Dermis blood vessel endothelial cell (primary cell): ENCODE results near the gene TOP2B. TPM values are rescaled to one million over a fixed set of nuclear protein-coding genes. Genes with fewer than 3 reads are reported as not detected.
A peak's percentile ranks its signal among the peaks of the same experiment; 100 is the strongest.

Experiments
- DNase-seq: peaks from one replicate; pipeline ENCODE4 v3.0.0; 2010
- total RNA-seq: library from RNA; depleted of rRNA; stranded (reverse); fragments of >200 nt; gene quantifications from 2 replicates; pipeline ENCODE4 v1.2.3, GENCODE V29; 2014

TOP2B gene
- total RNA-seq, 1 donor from 2014 or later: 95.5 TPM

GRCh38 chr3:25665315-25666280 is 891 bp upstream of the TOP2B start:
- no peak for DNase-seq

DNA sequence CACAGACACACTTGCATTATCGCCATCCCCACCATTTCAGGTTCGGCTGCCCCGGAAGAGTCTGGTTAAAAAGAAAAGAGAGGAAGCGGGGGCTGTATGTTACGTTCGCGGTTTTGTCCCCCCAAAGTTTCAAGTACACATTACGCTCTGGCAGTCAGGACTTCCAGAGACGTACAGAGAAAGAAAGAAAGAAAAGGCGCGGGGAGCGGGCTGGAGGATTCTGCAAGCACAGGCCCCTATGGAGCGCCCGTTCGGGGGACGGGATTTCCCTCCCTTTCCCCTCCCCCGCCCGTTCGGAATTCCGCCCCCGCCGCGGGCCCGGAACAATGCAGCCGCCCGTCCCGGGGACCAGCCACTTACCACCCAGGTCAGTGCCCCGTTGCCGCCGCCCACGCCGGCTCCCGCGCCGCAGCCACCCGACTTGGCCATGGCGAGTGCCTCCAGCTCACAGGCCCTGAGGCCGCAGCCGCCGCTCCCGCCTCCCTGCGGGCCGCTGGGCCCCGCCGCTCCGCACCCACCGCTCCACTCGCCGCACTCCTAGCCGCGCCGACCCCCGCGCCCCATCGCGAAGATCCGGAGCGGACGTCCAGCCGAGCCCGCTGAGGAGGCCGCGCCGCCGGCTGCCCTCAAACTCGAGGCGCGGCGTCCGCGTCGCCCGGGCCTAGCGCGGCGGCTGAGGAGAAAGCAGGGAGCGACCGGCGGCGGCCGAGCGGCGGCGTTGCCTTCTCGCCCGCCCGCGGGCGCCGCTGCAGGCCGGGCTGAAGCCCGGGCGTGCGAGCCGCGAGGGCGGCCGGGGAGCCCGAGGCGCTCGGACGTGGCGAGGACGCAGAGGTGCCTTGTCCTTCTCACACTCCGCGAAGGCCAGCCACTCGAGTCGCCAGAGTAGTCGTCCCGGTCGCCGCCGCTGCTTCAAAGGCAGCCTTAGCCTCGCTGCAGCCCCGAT is 567 bp downstream of the TOP2B start:
- DNase-seq: peak; percentile 70

GRCh38 chr3:25663347-25663868 is 1.3 kb downstream of the TOP2B start:
- DNase-seq: peak; percentile 40

GRCh38 chr3:25662736-25663320 is 1.9 kb downstream of the TOP2B start:
- DNase-seq: peak; percentile 8

- peak; percentile 17 for DNase-seq
Observed at GRCh38 chr3:25661694-25662437, 2.8 kb downstream of the TOP2B start.

- DNase-seq: no peak
Observed at GRCh38 chr3:25658836-25659235, 5.9 kb downstream of the TOP2B start.

DNA sequence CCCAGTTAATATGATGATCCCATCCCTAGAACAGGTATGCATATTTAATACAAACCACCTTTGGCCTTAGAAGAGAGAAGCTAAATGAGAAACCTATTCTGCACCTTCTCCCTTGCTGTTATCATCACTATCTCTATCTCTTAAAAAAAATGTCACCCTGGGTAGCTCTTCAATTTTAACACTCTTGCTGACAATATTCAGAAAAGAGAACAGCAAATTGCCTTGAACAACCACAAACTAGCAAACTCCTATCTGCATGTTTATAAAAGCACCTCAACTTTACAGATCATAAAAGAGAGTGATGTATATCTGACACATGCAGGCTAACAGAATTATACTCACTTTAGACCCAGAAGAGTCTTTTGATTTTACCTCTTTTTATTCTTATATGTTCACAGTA is 7.4 kb downstream of the TOP2B start:
- DNase-seq: no peak

DNA sequence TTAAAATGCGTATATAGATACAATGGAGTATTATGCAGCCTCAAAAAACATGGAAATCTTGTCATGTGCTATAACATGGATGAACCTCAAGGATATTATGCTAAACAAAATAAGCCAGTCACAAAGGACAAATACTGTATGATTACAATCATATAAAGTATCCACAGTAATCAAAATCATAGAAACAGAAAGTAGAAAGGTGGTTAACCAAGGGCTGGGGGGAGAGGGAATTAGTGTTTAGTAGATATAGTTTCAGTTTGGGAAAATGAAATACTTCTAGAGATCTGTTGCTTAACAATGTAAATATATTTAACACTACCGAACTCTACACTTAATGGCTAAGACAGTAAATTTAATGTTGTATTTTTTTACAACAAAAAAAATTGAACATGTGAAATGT is 9.0 kb downstream of the TOP2B start:
- DNase-seq: no peak

- DNase-seq: no peak
Observed at GRCh38 chr3:25654576-25654975, 10.1 kb downstream of the TOP2B start.

GRCh38 chr3:25653322-25653721 is 11.4 kb downstream of the TOP2B start:
- DNase-seq: no peak

DNA sequence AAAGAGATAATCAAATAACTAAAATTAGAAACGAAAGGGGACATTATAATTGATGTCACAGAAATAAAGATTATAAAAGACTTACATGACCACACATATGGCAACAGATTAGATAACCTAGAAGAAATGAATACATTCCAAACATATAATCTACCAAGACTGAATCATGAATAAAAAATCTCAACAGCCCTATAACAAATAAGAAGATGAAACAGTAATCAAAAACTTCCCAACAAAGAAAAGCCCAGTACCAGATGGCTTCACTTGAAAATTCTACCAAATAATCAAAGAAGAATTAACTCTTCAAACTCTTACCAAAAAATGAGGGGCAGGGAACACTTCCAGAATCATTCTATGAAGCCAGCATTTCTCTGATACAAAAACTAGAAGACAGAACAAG is 11.8 kb downstream of the TOP2B start:
- no peak for DNase-seq

GRCh38 chr3:25648925-25649830 is 15.5 kb downstream of the TOP2B start:
- DNase-seq: no peak

DNA sequence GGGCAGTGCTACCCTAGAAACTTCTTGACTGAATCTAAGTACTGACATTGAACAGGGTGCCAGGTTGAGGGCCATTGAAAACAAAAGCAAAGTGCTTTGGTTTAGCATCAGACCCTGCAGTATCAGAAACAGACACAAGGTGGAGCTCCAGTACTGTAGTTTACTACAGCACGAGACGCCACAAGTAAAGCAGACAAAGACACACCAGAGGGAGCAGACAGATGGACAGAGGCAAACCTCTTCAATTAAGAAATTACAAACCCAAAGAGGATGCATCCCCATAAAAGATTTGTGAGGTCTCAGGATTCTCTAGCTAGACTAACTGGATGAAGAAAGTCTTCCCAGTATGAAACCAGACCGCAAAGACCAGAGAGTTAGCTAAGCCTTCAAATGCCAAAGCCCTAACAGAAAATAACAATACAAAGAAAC is 16.6 kb downstream of the TOP2B start:
- DNase-seq: peak; percentile 90

GRCh38 chr3:25635038-25635437 is 29.7 kb downstream of the TOP2B start:
- DNase-seq: no peak

DNA sequence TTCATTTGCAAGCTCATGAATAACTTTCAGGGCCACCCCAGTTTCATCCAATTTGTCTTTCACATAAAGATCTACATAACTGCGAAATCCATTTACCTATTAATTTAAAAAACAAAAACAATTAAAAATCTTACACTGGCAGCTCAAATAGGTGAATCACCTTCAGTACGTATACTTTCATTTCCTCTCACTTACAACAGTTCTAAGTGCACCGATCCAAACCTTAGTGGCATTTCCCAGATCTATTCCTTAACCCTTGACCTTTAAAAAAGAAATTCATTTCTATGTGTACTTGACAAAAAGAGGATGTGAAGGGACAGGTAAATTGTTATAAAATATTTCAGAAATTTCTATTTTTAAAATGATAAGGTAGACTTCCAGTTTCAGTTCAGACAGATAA is 30.8 kb downstream of the TOP2B start:
- no peak for DNase-seq

- no peak for DNase-seq
Observed at GRCh38 chr3:25631989-25632388, 32.7 kb downstream of the TOP2B start.

GRCh38 chr3:25621087-25621486 is 43.6 kb downstream of the TOP2B start:
- DNase-seq: no peak

DNA sequence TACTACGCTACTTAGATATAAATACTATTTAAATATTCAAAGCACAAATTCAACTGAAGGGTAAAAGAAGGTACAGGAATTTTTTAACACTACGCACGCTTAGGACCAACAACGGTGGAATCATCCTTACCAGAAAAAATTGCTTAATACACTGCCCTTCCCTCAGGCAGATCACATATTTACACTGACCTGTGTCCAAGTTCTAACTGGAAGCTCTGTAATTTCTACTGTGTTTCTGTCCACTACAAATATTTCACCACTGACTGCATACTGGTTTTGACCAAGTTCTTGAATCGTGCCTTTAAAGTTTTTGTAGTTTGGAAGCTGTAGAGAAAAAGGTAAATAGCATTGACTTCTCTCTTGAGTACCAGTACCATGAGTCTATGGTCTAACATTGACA is 44.2 kb downstream of the TOP2B start:
- no peak for DNase-seq

- no peak for DNase-seq
Observed at GRCh38 chr3:25619382-25619781, 45.3 kb downstream of the TOP2B start.

GRCh38 chr3:25618028-25618427 is 46.7 kb downstream of the TOP2B start:
- no peak for DNase-seq

DNA sequence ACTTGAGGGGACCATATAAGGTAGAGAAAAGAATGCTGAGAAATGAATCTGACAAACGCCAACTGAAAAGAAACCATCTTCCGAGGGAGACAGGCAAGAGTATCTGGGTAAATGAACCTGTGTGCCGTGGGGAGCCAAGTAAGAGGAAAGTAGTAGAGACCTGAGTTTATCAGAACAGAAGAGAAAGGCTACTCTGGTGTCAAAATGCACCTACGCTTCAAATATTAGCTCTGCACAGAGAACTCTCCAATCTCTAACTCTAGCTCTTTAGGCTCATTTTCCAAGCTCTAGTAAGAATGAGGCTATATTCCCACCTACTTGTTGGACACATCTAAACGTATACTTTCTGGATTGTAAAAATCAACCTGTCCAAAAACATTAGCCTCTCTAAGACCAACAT is 53.5 kb downstream of the TOP2B start:
- DNase-seq: no peak
